SHP77 (cell line): ENCODE results near the gene PMPCA.
"Not testable (repeated sequence)": the region's sequence is repeated elsewhere in the genome, so short reads cannot be mapped to it uniquely, and the experiment has no call there.

ENCODE experiments used
- DNase-seq, 2 experiments: peaks; one replicate each; lab custom pipeline; 2025; lab: John Stamatoyannopoulos, UW

The PMPCA gene

GRCh38 chr9:136412962-136413361 lies 2.5 kb downstream of the PMPCA start:
- no peak for DNase-seq

- no peak for DNase-seq
Observed at GRCh38 chr9:136416427-136416826, 6.0 kb downstream of the PMPCA start.

- no peak for DNase-seq
Observed at GRCh38 chr9:136416914-136417313, 6.5 kb downstream of the PMPCA start.

- no peak for DNase-seq
Observed at GRCh38 chr9:136418182-136419091, 8.0 kb downstream of the PMPCA start.

GRCh38 chr9:136419092-136419420 lies 8.6 kb downstream of the PMPCA start:
- no peak for DNase-seq

- DNase-seq, result no peak
Observed at GRCh38 chr9:136421791-136422190, 11.3 kb downstream of the PMPCA start.

GRCh38 chr9:136422876-136423275 lies 12.4 kb downstream of the PMPCA start:
- no peak for DNase-seq

- no peak for DNase-seq
Observed at GRCh38 chr9:136423432-136424146, 13.1 kb downstream of the PMPCA start.

- DNase-seq, result no peak
Observed at GRCh38 chr9:136424750-136425362, 14.4 kb downstream of the PMPCA start.

GRCh38 chr9:136425367-136425766 lies 14.9 kb downstream of the PMPCA start:
- not testable (repeated sequence) for DNase-seq

- no peak for DNase-seq
Observed at GRCh38 chr9:136426787-136427186, 16.3 kb downstream of the PMPCA start.

GRCh38 chr9:136429075-136429628 lies 18.7 kb downstream of the PMPCA start:
- DNase-seq, result no peak

GRCh38 chr9:136429683-136430491 lies 19.4 kb downstream of the PMPCA start:
- no peak for DNase-seq

GRCh38 chr9:136430588-136431234 lies 20.3 kb downstream of the PMPCA start:
- DNase-seq, result no peak

GRCh38 chr9:136431782-136432350 lies 21.4 kb downstream of the PMPCA start:
- no peak for DNase-seq

GRCh38 chr9:136432591-136432990 lies 22.1 kb downstream of the PMPCA start:
- DNase-seq, result no peak

GRCh38 chr9:136433043-136433715 lies 22.7 kb downstream of the PMPCA start:
- DNase-seq, result no peak

GRCh38 chr9:136433849-136434579 lies 23.6 kb downstream of the PMPCA start:
- no peak for DNase-seq

- no peak for DNase-seq
Observed at GRCh38 chr9:136434580-136435169, 24.2 kb downstream of the PMPCA start.
